Measurements from ENCODE around the gene RYR1. TPM values are rescaled to one million over a fixed set of nuclear protein-coding genes. Genes with fewer than 3 reads are reported as not detected.
A peak's percentile ranks its signal among the peaks of the same experiment; 100 is the strongest.

Gene RYR1
- total RNA-seq, 1 donor from 2014 or later = 0.32 TPM

- H3K9ac ChIP-seq (ENCODE audit: low read length) = no peak overlapping the region
- no peak for FAIRE-seq
- H3K4me2 ChIP-seq (ENCODE audit: low read length) = peak overlapping the region; percentile 65
Measured at GRCh38 chr19:38417544-38418506, 15.7 kb upstream of the RYR1 start.

GRCh38 chr19:38420935-38421334, 12.6 kb upstream of the RYR1 start:
- Histone ChIP-seq H4K20me1 (ENCODE audit: insufficient read depth, low read length) (no peaks in the 10 kb centered on the region), H3K4me2 (ENCODE audit: low read length) (no peak overlapping the region), H3K79me2 (ENCODE audit: insufficient read depth, low read length) (no peaks in the 10 kb centered on the region), H3K9me3 (ENCODE audit: insufficient read depth, low read depth, low read length) (no peaks in the 10 kb centered on the region), H3K27me3 (ENCODE audit: insufficient read depth, low read length) (peaks cover 18% of the 10 kb centered on the region), H2AFZ (ENCODE audit: low read depth, low read length) (no peak overlapping the region), H3K4me1 (ENCODE audit: insufficient read depth, low read length) (no peaks in the 10 kb centered on the region), H3K36me3 (ENCODE audit: insufficient read depth, low read length) (no peaks in the 10 kb centered on the region), H3K4me3 (ENCODE audit: insufficient read depth, low read depth, low read length) (no peak overlapping the region), H3K9ac (ENCODE audit: low read length) (no peak overlapping the region), H3K27ac (ENCODE audit: low read depth, low read length) (no peak overlapping the region)
- Mint-ChIP-seq H3K4me3 (ENCODE audit: unreplicated experiment) (no peak overlapping the region), H3K27ac (ENCODE audit: unreplicated experiment) (no peak overlapping the region), H3K27me3 (ENCODE audit: low read depth, unreplicated experiment) (peaks cover 41% of the 10 kb centered on the region), H3K4me1 (ENCODE audit: low read depth, unreplicated experiment) (no peaks in the 10 kb centered on the region), H3K36me3 (ENCODE audit: low read depth, unreplicated experiment) (peaks cover 2% of the 10 kb centered on the region), H3K9me3 (ENCODE audit: unreplicated experiment) (no peaks in the 10 kb centered on the region)
- TF ChIP-seq CTCF (IDR thresholded peaks at IDR 0.05; ENCODE audit: insufficient read depth, low read depth, low read length) = no peak
- no peak for TF ChIP-seq EZH2 (IDR thresholded peaks at IDR 0.05; ENCODE audit: insufficient read depth, low read length)
- DNase-seq (ENCODE audit: low read depth) = no peak
- FAIRE-seq = no peak

More at GRCh38 chr19:38417544-38418506, 15.7 kb upstream of the RYR1 start:
- Histone ChIP-seq H3K79me2 (ENCODE audit: insufficient read depth, low read length) (no peaks in the 10 kb centered on the region), H3K27ac (ENCODE audit: low read depth, low read length) (no peak overlapping the region), H2AFZ (ENCODE audit: low read depth, low read length) (peak overlapping the region; percentile 11), H3K27me3 (ENCODE audit: insufficient read depth, low read length) (peaks cover 16% of the 10 kb centered on the region), H3K4me1 (ENCODE audit: insufficient read depth, low read length) (no peaks in the 10 kb centered on the region), H3K4me3 (ENCODE audit: insufficient read depth, low read depth, low read length) (no peak overlapping the region), H4K20me1 (ENCODE audit: insufficient read depth, low read length) (no peaks in the 10 kb centered on the region), H3K9me3 (ENCODE audit: insufficient read depth, low read depth, low read length) (no peaks in the 10 kb centered on the region), H3K36me3 (ENCODE audit: insufficient read depth, low read length) (no peaks in the 10 kb centered on the region)
- H3K27me3 Mint-ChIP-seq (ENCODE audit: low read depth, unreplicated experiment) = peaks cover 37% of the 10 kb centered on the region
- peak overlapping the region; percentile 71 for H3K4me3 Mint-ChIP-seq (ENCODE audit: unreplicated experiment)
- H3K9me3 Mint-ChIP-seq (ENCODE audit: unreplicated experiment) = no peaks in the 10 kb centered on the region
- TF ChIP-seq EZH2 (IDR thresholded peaks at IDR 0.05; ENCODE audit: insufficient read depth, low read length) (no peak), CTCF (IDR thresholded peaks at IDR 0.05; ENCODE audit: insufficient read depth, low read depth, low read length) (no peak)
- H3K36me3 Mint-ChIP-seq (ENCODE audit: low read depth, unreplicated experiment) = no peaks in the 10 kb centered on the region
- no peaks in the 10 kb centered on the region for H3K4me1 Mint-ChIP-seq (ENCODE audit: low read depth, unreplicated experiment)
- H3K27ac Mint-ChIP-seq (ENCODE audit: unreplicated experiment) = no peak overlapping the region
- no peak for DNase-seq (ENCODE audit: low read depth)

GRCh38 chr19:38421856-38422255, 11.6 kb upstream of the RYR1 start:
- DNase-seq (ENCODE audit: low read depth) (no peak), FAIRE-seq (no peak)
- no peaks in the 10 kb centered on the region for H3K9me3 Mint-ChIP-seq (ENCODE audit: unreplicated experiment)
- Histone ChIP-seq H2AFZ (ENCODE audit: low read depth, low read length) (no peak overlapping the region), H3K4me1 (ENCODE audit: insufficient read depth, low read length) (no peaks in the 10 kb centered on the region), H3K9ac (ENCODE audit: low read length) (no peak overlapping the region), H3K79me2 (ENCODE audit: insufficient read depth, low read length) (no peaks in the 10 kb centered on the region), H3K27me3 (ENCODE audit: insufficient read depth, low read length) (peaks cover 18% of the 10 kb centered on the region), H3K36me3 (ENCODE audit: insufficient read depth, low read length) (no peaks in the 10 kb centered on the region), H4K20me1 (ENCODE audit: insufficient read depth, low read length) (no peaks in the 10 kb centered on the region), H3K4me2 (ENCODE audit: low read length) (no peak overlapping the region), H3K4me3 (ENCODE audit: insufficient read depth, low read depth, low read length) (no peak overlapping the region), H3K27ac (ENCODE audit: low read depth, low read length) (no peak overlapping the region), H3K9me3 (ENCODE audit: insufficient read depth, low read depth, low read length) (no peaks in the 10 kb centered on the region)
- H3K27me3 Mint-ChIP-seq (ENCODE audit: low read depth, unreplicated experiment) = peaks cover 36% of the 10 kb centered on the region
- TF ChIP-seq CTCF (IDR thresholded peaks at IDR 0.05; ENCODE audit: insufficient read depth, low read depth, low read length) = no peak
- no peak for TF ChIP-seq EZH2 (IDR thresholded peaks at IDR 0.05; ENCODE audit: insufficient read depth, low read length)
- H3K27ac Mint-ChIP-seq (ENCODE audit: unreplicated experiment) = no peak overlapping the region
- no peak overlapping the region for H3K4me3 Mint-ChIP-seq (ENCODE audit: unreplicated experiment)
- peaks cover 2% of the 10 kb centered on the region for H3K36me3 Mint-ChIP-seq (ENCODE audit: low read depth, unreplicated experiment)
- peaks cover 1% of the 10 kb centered on the region for H3K4me1 Mint-ChIP-seq (ENCODE audit: low read depth, unreplicated experiment)

All from astrocyte (in vitro differentiated cells and primary cell).